HG03378 (cell line): ENCODE measurements around the gene KIN.
A peak's percentile ranks its signal among the peaks of the same experiment; 100 is the strongest.
"Not testable (repeated sequence)": the region's sequence is repeated elsewhere in the genome, so short reads cannot be mapped to it uniquely, and the experiment has no call there.

ENCODE experiments used
- ATAC-seq: cut with Tn5 transposase; IDR thresholded peaks from one replicate; pipeline ENCODE4 v1.9.1; 2021; ENCODE audit warnings: mild to moderate bottlenecking, moderate library complexity; ENCODE audit not compliant: unreplicated experiment

Gene KIN

DNA sequence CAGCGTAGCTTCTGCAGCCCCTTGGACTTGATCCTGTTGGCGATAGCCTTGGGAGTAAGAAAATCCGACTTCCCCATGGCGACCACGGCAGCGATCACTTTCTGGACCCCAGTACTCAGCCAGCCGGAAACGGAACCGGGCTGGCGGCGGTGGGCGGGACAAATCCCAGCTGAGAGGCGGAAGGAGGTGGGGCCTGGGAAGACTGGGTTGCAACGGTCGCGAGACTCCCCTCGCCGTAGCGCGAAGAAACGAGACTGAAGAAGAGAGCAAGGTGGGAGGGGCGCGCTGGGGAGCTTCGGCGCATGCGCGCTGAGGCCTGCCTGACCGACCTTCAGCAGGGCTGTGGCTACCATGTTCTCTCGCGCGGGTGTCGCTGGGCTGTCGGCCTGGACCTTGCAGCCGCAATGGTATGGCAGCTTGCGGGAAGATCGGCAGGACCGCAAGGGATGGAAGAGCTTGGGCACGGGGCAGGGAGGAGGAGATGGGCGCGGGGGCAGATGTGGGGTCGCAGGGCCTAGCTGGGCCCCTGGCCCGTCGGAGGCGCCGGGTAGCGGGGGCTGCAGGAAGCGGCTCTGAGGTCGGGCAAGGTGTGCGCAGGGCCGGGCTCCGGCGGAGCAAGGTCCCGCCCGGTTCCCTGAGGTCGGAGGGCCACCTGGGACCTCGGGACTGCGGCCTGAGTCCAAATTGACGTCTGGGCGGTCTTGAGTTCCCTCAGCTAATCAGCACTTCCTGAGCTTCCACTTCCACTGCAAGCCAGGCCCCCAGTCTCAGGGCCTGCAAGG is at the start of gene KIN, which contains the start of gene ATP5F1C:
Gene KIN, minus strand, starts transcription at position 137 of the 782 bp plus-strand sequence. Its CDS starts 60 bp downstream, at position 77.
Gene ATP5F1C, plus strand, starts transcription at position 321 of the 782 bp plus-strand sequence. Its CDS starts 31 bp downstream, at position 352.
- ATAC-seq: peak; percentile 91

- no peak for ATAC-seq
Measured at GRCh38 chr10:7836571-7836970, 48.8 kb upstream of the KIN start.

GRCh38 chr10:7834262-7834661 is 46.5 kb upstream of the KIN start:
- no peak for ATAC-seq

- ATAC-seq: no peak
Measured at GRCh38 chr10:7833210-7833609, 45.4 kb upstream of the KIN start.

GRCh38 chr10:7832060-7832459 is 44.3 kb upstream of the KIN start:
- no peak for ATAC-seq

DNA sequence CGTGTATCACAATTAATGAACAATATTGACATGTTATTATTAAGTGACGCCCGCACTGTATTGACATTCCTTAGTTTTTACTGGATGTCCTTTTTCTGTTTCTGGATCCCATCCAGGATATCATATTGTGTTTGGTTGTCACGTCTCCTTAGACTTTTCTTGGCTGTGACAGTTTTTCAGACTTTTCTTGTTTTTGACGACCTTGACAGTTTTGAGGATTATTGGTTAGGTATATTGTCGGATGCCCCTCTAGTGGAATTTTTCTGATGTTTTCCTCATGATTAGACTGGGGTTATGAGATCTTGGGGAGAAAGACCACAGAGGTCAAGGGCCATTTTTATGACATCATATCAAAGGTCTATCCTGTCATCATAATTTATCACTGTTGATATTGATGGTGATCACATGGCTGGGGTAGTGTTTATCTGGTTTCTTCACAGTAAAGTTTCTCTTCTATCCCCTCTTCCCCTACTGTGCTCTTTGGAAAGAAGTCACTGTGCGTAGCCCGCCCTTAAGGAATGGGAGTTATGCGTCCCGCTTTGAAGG is 41.6 kb upstream of the KIN start:
- no peak for ATAC-seq

DNA sequence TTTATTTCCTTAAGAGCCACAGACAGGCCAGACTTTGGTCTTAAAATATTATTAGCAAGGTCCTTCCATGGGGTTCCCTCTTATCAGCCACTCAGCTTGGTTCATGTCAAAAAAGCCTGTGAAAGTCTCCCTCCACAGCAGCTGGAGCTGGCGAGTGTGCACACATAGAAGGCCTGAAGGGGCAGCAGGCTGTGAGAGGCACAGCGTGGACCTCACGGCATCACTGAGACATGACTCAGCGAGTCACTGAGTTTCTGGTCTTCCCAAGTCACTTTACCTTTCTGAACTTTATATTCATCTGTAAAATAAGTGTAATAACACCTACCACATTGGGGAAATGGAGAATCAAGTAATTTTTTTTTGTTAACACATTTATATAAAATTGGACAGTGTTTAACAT is 39.2 kb upstream of the KIN start:
- no peak for ATAC-seq

GRCh38 chr10:7824251-7824650 is 36.5 kb upstream of the KIN start:
- no peak for ATAC-seq

DNA sequence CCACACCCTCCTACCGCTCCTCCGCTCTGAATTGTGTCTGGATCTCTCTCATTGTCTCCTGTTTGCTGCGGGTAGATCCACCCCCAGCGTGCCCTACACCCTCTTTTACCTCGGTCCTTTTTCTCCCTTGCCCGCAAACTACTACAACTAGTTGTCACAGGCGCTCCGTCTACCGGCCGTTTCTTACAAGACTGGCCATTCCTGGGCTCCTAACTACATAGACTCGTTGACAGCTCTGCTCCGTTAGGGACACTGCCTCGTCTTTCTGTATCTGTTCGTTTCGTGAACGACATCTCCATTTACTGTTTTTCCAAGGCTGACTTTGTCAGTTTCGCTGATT is 31.3 kb upstream of the KIN start:
- ATAC-seq: peak; percentile 44

- ATAC-seq: peak; percentile 86
Measured at GRCh38 chr10:7818295-7819120, 30.7 kb upstream of the KIN start, which contains the start of gene TAF3. Gene TAF3 (plus strand): TSS chr10:7818505. CDS start chr10:7818710, 205 bp downstream.

- peak; percentile 18 for ATAC-seq
Measured at GRCh38 chr10:7817984-7818294, 30.1 kb upstream of the KIN start.

DNA sequence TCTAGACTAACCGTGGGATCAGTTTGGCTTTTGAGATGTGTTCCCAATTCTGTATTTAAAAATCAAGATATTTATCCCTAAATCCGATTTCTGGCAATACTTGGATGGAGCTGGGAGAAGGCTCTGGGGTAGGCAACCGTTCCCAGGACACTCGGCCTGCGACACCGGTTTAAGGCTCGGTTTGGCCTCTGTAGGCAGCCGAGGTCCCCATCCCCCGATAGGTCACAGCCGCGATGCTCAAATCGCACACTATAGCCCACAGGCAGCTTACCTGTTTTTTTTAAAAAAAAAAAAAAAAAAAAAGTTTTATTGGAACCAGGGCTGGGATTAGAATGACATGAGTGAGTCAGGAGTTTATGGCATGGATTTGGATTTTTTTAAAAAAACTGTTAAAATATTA is 29.8 kb upstream of the KIN start:
- ATAC-seq: no peak

- ATAC-seq: no peak
Measured at GRCh38 chr10:7813481-7813880, 25.7 kb upstream of the KIN start.

DNA sequence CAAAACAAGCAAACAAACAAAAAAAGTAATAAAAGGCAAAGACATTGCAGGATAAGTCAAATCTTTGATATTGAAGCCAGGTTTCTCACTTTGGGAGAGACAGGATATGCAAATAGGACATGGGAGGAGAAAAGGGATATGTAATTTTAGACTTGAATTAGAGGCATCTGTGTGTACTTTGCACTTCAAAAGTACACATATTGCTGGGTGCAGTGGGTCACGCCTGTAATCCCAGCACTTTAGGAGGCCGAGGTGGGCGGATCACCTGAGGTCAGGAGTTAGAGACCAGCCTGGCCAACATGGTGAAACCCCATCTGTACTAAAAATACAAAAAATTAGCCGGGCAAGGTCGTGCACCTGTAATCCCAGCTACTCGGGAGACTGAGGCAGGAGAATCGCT is 23.9 kb upstream of the KIN start:
- not testable (repeated sequence) for ATAC-seq

GRCh38 chr10:7811000-7811399 is 23.2 kb upstream of the KIN start:
- ATAC-seq: no peak

- ATAC-seq: no peak
Measured at GRCh38 chr10:7810443-7810842, 22.6 kb upstream of the KIN start.

- no peak for ATAC-seq
Measured at GRCh38 chr10:7808686-7809267, 21.0 kb upstream of the KIN start.

- no peak for ATAC-seq
Measured at GRCh38 chr10:7804741-7805140, 16.9 kb upstream of the KIN start.

GRCh38 chr10:7804216-7804615 is 16.4 kb upstream of the KIN start:
- no peak for ATAC-seq

DNA sequence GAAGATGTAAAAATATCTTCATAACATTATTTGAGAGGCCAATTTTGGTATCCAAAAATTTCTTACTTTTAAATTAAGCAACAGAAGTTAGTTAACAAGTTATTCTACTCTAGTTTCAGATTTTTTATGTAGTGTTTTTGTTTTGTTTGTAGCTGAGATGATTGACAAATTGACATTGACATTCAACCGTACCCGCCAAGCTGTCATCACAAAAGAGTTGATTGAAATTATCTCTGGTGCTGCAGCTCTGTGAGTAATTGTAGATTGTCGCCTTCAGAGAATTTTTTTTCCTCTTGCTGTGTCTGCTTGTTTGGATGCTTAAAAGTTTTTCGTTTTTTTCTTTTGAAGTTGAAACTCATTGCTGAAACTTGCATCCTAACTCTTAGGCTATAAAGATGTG is 14.8 kb upstream of the KIN start:
- ATAC-seq: no peak

- no peak for ATAC-seq
Measured at GRCh38 chr10:7797582-7797981, 9.8 kb upstream of the KIN start.

GRCh38 chr10:7795605-7796004 is 7.8 kb upstream of the KIN start:
- ATAC-seq: no peak
